Activated naive CD8-positive, alpha-beta T cell treated with anti-CD3 and anti-CD28 coated beads, Interleukin-2, amount 10 ng/mL, durations not matched to agents 7 days and 5 days (primary cell): ENCODE measurements around the gene BEST3. TPM values are rescaled to one million over a fixed set of nuclear protein-coding genes. Genes with fewer than 3 reads are reported as not detected.
"Not testable (repeated sequence)": the region's sequence is repeated elsewhere in the genome, so short reads cannot be mapped to it uniquely, and the experiment has no call there.

Experiments used
- ATAC-seq: fragments of 150-1000 bp; cut with Tn5 transposase; one replicate; pipeline ENCODE4 v1.10.0; 2021; ENCODE audit warnings: low read depth, moderate library complexity
- POLR2A ChIA-PET: fragments of 350-600 bp; sonication (Branson Sonifier 250); formaldehyde crosslinking; loops from one replicate; lab custom pipeline; 2021; ENCODE audit warnings: antibody characterized with exemption; lab: Charles Lee
- DNase-seq: peaks from one replicate; pipeline ENCODE4 v3.0.0; 2021
- H3K27ac Mint-ChIP-seq: one replicate; pipeline ENCODE4 v1.8.0; 2022; ENCODE audit warnings: mild to moderate bottlenecking, mixed read lengths
- H3K27me3 Mint-ChIP-seq: one replicate; pipeline ENCODE4 v1.8.0; 2022; ENCODE audit warnings: mild to moderate bottlenecking, moderate library complexity, mixed read lengths
- H3K36me3 Mint-ChIP-seq: one replicate; pipeline ENCODE4 v1.8.0; 2021; ENCODE audit warnings: mild to moderate bottlenecking, mixed read lengths
- H3K4me1 Mint-ChIP-seq: one replicate; pipeline ENCODE4 v1.8.0; 2021; ENCODE audit warnings: mixed read lengths
- H3K4me3 Mint-ChIP-seq: one replicate; pipeline ENCODE4 v1.8.0; 2022; ENCODE audit warnings: mild to moderate bottlenecking, moderate library complexity, mixed read lengths
- H3K9me3 Mint-ChIP-seq: one replicate; pipeline ENCODE4 v1.8.0; 2021; ENCODE audit warnings: mixed read lengths
- total RNA-seq, 2 experiments: library from RNA; stranded (reverse); gene quantifications; one replicate each; pipeline ENCODE4 v1.2.3, GENCODE V29; 2021

The BEST3 gene
- total RNA-seq, 2 experiments from 2014 or later: not detected

GRCh38 chr12:69621551-69621950 lies 77.6 kb downstream of the BEST3 start:
- H3K4me3 Mint-ChIP-seq: no peak overlapping the region
- peaks cover 8% of the 10 kb centered on the region for H3K27me3 Mint-ChIP-seq
- no peaks in the 10 kb centered on the region for H3K4me1 Mint-ChIP-seq
- no peak overlapping the region for H3K27ac Mint-ChIP-seq
- no peaks in the 10 kb centered on the region for H3K9me3 Mint-ChIP-seq
- no peak for DNase-seq
- POLR2A ChIA-PET: no interaction called here
- ATAC-seq: no peak
- no peaks in the 10 kb centered on the region for H3K36me3 Mint-ChIP-seq

- Mint-ChIP-seq H3K36me3 (no peaks in the 10 kb centered on the region), H3K27me3 (peaks cover 8% of the 10 kb centered on the region), H3K4me1 (no peaks in the 10 kb centered on the region), H3K4me3 (no peak overlapping the region), H3K27ac (no peak overlapping the region), H3K9me3 (no peaks in the 10 kb centered on the region)
- DNase-seq: no peak
- POLR2A ChIA-PET: no interaction called here
- no peak for ATAC-seq
Observed at GRCh38 chr12:69620921-69621320, 78.2 kb downstream of the BEST3 start.

DNA sequence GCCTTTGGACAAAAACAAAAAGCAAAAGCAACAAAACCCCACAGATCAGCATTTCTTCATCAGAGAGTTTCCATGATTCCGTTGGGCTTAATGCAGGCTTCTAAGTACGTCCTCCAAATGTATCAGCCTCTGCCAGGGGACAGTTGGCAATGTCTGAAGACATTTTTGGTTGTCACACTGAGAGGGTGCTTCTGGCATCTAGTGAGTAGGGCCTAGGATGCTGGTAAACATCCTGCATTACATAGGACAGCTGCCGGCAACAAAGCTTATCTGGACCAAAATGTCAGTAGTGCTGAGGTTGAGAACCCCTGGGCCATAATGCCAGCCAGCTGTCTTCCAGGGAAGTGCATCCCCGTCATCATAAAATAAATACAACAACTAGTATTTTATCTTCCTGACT lies 79.0 kb downstream of the BEST3 start:
- Mint-ChIP-seq H3K27ac (no peak overlapping the region), H3K27me3 (peaks cover 11% of the 10 kb centered on the region), H3K36me3 (no peaks in the 10 kb centered on the region), H3K4me1 (peaks cover 2% of the 10 kb centered on the region), H3K9me3 (no peaks in the 10 kb centered on the region), H3K4me3 (no peak overlapping the region)
- no peak for ATAC-seq
- no peak for DNase-seq
- POLR2A ChIA-PET: no interaction called here

DNA sequence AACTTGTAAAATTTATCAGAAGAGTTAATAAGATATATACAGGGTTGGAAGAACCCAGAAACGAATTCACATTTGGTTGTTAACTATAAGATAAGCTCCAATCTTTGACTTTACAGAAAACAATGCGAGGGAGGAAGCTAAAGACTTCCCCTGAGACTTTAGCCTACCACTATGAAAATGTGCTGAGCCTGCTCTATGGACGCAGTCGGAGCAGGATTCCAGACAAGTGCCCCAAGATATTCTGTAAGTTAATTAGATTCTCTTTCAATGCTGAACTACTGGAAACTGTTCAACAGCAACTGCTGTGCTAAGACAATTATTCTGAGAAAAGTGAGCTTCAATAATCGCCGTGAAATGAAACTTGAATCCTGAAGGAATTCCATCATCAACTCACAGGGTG lies 80.1 kb downstream of the BEST3 start:
- no peak overlapping the region for H3K4me3 Mint-ChIP-seq
- H3K27me3 Mint-ChIP-seq: peaks cover 11% of the 10 kb centered on the region
- no peaks in the 10 kb centered on the region for H3K36me3 Mint-ChIP-seq
- ATAC-seq (no peak), DNase-seq (no peak)
- no peaks in the 10 kb centered on the region for H3K9me3 Mint-ChIP-seq
- peaks cover 2% of the 10 kb centered on the region for H3K4me1 Mint-ChIP-seq
- POLR2A ChIA-PET: no interaction called here
- H3K27ac Mint-ChIP-seq: no peak overlapping the region

DNA sequence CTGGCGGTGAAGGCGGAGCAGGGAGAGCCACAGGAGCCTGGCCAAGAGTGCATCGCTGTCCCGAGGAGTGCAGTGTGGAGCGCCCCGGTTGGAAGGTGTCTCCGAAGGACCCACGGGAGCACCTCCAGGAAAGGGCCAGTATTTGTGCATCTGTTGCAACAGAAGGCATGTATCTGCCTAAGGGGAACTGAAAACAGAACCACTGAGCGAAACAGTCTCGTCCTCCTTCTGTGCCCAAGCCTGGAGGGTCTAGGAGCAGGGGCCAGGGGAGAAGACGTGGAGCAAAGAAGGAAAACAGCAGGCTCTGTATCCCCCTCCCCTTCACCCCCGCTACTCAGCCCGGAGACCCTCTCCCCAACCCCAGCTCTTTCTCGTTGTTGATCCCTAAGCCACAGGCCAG lies 83.1 kb downstream of the BEST3 start:
- Mint-ChIP-seq H3K36me3 (no peaks in the 10 kb centered on the region), H3K27me3 (peaks cover 15% of the 10 kb centered on the region), H3K4me3 (no peak overlapping the region), H3K9me3 (no peaks in the 10 kb centered on the region), H3K27ac (no peak overlapping the region), H3K4me1 (peaks cover 2% of the 10 kb centered on the region)
- DNase-seq (no peak), ATAC-seq (no peak)
- POLR2A ChIA-PET: no interaction called here

DNA sequence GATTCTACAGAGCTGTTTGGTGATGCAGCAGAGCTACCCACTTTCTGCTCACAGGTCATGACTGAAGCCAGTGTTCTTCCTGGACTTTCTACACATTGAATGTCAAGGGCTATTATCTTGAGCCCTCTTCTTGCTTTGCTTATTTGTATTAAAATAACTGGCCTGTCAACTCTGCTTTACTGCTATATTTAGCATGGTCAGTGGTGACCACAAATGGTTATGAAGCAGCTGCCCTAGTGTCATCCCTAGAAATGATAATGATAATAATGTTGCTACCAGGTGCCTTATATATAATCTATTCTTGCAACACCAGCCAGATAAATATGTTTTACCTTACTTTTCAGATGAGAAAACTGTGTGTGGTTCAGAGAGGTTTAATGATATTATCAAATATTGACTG lies 85.8 kb downstream of the BEST3 start:
- H3K27ac Mint-ChIP-seq: no peak overlapping the region
- no peaks in the 10 kb centered on the region for H3K9me3 Mint-ChIP-seq
- no peak overlapping the region for H3K4me3 Mint-ChIP-seq
- peaks cover 12% of the 10 kb centered on the region for H3K27me3 Mint-ChIP-seq
- POLR2A ChIA-PET: no interaction called here
- peaks cover 2% of the 10 kb centered on the region for H3K4me1 Mint-ChIP-seq
- ATAC-seq: no peak
- H3K36me3 Mint-ChIP-seq: no peaks in the 10 kb centered on the region
- no peak for DNase-seq

GRCh38 chr12:69610729-69611128 lies 88.4 kb downstream of the BEST3 start, which contains the start of gene LRRC10:
Gene LRRC10 (minus strand): TSS chr12:69610907. CDS start chr12:69610838, 69 bp downstream.
- DNase-seq: no peak
- no peak for ATAC-seq
- no peaks in the 10 kb centered on the region for H3K36me3 Mint-ChIP-seq
- H3K9me3 Mint-ChIP-seq: no peaks in the 10 kb centered on the region
- POLR2A ChIA-PET: no interaction called here
- H3K4me1 Mint-ChIP-seq: peaks cover 1% of the 10 kb centered on the region
- H3K4me3 Mint-ChIP-seq: no peak within 1 kb of the TSS
- peaks cover 8% of the 10 kb centered on the region for H3K27me3 Mint-ChIP-seq
- no peak within 1 kb of the TSS for H3K27ac Mint-ChIP-seq

DNA sequence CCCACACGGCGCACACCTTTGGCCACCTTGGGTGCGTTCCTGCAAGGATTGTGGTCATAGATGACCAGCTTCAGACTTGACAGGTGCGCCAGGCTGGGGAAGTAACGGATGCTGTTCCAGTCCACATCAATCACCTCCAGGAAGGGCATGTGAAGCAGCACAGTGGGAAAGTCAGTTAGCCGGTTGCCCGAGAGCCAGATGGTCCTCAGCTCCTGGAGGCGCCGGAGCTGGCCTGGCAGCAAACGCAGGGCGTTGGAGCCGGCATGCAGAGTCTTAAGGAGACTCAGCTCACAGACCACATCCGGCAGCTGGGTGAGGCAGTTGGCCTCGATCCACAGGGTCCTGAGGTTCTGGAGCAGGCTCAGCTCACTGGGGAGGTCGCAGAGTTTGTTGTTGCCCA lies 89.0 kb downstream of the BEST3 start:
- no peaks in the 10 kb centered on the region for H3K36me3 Mint-ChIP-seq
- H3K9me3 Mint-ChIP-seq: no peaks in the 10 kb centered on the region
- DNase-seq (no peak), ATAC-seq (no peak)
- POLR2A ChIA-PET: no interaction called here
- H3K27me3 Mint-ChIP-seq: peaks cover 6% of the 10 kb centered on the region
- H3K4me1 Mint-ChIP-seq: no peaks in the 10 kb centered on the region
- H3K4me3 Mint-ChIP-seq: no peak overlapping the region
- no peak overlapping the region for H3K27ac Mint-ChIP-seq

DNA sequence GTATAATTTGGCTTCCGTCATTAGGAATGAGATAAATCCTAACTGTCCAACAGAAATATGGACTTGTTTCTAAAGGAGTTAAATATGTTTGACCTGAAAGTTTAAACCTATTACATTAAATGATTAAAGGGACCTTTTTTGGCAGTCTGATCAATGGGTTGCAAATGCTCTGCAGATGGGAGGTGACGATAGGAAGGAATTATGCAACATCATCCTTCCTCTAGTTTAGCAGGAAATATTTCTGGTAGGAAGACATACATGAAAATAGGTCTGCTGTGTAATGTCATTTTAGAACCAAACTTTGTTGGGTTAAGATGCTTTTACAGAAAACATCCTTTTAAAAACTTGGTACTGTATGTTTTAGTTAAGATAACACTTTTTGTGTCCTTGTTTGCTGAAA lies 91.0 kb downstream of the BEST3 start:
- POLR2A ChIA-PET: no interaction called here
- Mint-ChIP-seq H3K4me3 (no peak overlapping the region), H3K27me3 (peaks cover 6% of the 10 kb centered on the region), H3K9me3 (no peaks in the 10 kb centered on the region), H3K4me1 (no peaks in the 10 kb centered on the region), H3K27ac (no peak overlapping the region), H3K36me3 (peaks cover 5% of the 10 kb centered on the region)
- ATAC-seq (no peak), DNase-seq (no peak)

DNA sequence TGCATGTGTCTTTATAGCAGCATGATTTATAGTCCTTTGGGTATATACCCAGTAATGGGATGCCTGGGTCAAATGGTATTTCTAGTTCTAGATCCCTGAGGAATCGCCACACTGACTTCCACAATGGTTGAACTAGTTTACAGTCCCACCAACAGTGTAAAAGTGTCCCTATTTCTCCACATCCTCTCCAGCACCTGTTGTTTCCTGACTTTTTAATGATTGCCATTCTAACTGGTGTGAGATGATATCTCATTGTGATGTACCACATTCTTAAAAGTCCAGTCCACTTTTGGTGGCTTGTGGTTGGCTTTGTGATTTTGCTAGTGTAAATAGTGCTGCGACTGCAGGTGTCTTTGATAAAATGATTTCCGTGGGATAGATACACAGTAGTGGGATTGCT lies 94.8 kb downstream of the BEST3 start:
- ATAC-seq, DNase-seq, POLR2A ChIA-PET, H3K27me3 Mint-ChIP-seq, H3K27ac Mint-ChIP-seq, H3K4me3 Mint-ChIP-seq, H3K9me3 Mint-ChIP-seq, H3K4me1 Mint-ChIP-seq: not testable (repeated sequence)
- peaks cover 27% of the 10 kb centered on the region for H3K36me3 Mint-ChIP-seq

Other genes starting within 250 kb of the BEST3 start
- gene FRS2, start 228.9 kb downstream of the BEST3 start, total RNA-seq: 10 to 100 TPM; 19.0 to 19.8 TPM
- gene CCT2, start 113.8 kb downstream of the BEST3 start, total RNA-seq: 100 to 1,000 TPM; 141 to 144 TPM
- gene LRRC10, start 88.4 kb downstream of the BEST3 start, total RNA-seq: not detected
- 10 to 100 TPM; 27.0 to 27.2 TPM for gene RAB3IP, start 39.6 kb upstream of the BEST3 start, total RNA-seq
- gene MYRFL, start 125.9 kb upstream of the BEST3 start, total RNA-seq: not detected